Transverse colon (tissue), 4 donors: Measurements from ENCODE around the gene TMEM143.
"Not testable (repeated sequence)": the region's sequence is repeated elsewhere in the genome, so short reads cannot be mapped to it uniquely, and the experiment has no call there.

Source experiments
- CTCF ChIP-seq, 5 experiments: fragments of 200-600 bp in 3 of 5; fragments of 450-650 bp in 2 of 5; sonication (generic) in 3 of 5; IDR thresholded peaks; 1 replicate in 2 of 5; 2 replicates in 3 of 5; pipeline ENCODE4 v1.5.1; 2016 to 2017; ENCODE audit warnings: antibody characterized with exemption in 5 of 5, inconsistent platforms in 3 of 5, mild to moderate bottlenecking in 2 of 5, moderate library complexity in 1 of 5
- POLR2A ChIP-seq: fragments of 450-650 bp; IDR thresholded peaks from one replicate; pipeline ENCODE4 v1.6.1; 2016; ENCODE audit warnings: antibody characterized with exemption, mild to moderate bottlenecking, moderate library complexity
- POLR2AphosphoS5 ChIP-seq, 3 donors: sonication (generic); formaldehyde crosslinking; IDR thresholded peaks; one replicate each; pipeline ENCODE4 v1.6.1; 2016; ENCODE audit warnings: antibody characterized with exemption in 3 of 3

- TF ChIP-seq CTCF (IDR thresholded peaks at IDR 0.05); POLR2A; POLR2AphosphoS5 (IDR thresholded peaks at IDR 0.05): not testable (repeated sequence)
Measured at GRCh38 chr19:48291489-48291815, 72.3 kb downstream of the TMEM143 start.
